Superior temporal gyrus (tissue), 1 donor: ENCODE measurements around the gene COL16A1.

Experiments used
- DNase-seq: peaks from one replicate; pipeline ENCODE4 v3.0.0-alpha.2; 2016; ENCODE audit errors: extremely low spot score

COL16A1 gene

DNA sequence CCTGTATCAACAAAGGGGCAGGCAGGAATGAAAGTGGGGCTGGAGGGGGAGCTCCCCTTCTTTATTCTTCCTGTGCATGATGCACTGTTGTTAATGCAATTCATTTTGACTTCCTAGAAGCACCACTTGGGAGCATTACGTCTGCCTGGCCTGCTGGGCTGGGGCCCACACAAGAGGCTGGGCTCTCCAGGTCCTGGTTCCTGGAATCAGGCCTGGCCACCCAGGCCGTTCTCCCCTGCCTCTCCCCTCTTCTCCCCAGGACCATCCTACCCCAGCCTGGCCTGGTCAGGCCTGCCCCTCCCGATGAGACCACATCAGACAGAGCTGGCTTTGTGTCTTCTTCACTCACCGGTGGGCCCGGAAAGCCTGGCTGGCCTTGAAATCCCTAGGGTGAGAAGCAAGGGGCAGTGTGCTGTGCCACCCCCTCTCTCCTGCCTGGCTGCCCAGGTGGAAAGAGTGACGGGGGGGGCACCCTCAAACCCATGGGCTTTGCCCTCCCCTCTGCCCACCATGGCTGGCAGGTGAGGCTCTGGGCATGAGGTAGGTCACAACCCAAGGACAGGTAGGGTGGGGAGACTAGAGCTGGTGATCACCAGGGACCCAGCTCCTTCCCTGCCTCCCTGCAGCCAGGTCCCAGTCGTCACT is 38.5 kb downstream of the COL16A1 start:
- no peak for DNase-seq

DNA sequence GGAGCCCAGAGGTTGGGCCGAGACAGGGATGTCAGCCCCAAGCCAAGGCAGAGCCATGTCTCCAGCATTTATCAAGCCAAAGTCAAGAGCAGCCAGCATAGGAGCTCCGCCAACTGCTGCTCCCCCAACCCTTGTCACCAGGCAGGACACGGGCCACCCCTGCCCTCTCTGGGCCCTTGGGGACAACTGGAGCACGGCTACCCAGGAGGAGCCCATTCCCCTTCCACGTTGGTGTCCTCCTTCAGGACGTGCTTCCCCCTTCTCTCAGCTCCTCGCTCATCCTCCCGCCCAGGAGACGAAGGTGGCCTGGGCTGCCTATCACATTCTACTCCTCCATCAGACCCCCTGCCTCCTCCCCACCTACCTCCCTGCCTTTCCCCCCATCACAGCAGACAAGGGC is 39.3 kb downstream of the COL16A1 start:
- DNase-seq, result no peak

DNA sequence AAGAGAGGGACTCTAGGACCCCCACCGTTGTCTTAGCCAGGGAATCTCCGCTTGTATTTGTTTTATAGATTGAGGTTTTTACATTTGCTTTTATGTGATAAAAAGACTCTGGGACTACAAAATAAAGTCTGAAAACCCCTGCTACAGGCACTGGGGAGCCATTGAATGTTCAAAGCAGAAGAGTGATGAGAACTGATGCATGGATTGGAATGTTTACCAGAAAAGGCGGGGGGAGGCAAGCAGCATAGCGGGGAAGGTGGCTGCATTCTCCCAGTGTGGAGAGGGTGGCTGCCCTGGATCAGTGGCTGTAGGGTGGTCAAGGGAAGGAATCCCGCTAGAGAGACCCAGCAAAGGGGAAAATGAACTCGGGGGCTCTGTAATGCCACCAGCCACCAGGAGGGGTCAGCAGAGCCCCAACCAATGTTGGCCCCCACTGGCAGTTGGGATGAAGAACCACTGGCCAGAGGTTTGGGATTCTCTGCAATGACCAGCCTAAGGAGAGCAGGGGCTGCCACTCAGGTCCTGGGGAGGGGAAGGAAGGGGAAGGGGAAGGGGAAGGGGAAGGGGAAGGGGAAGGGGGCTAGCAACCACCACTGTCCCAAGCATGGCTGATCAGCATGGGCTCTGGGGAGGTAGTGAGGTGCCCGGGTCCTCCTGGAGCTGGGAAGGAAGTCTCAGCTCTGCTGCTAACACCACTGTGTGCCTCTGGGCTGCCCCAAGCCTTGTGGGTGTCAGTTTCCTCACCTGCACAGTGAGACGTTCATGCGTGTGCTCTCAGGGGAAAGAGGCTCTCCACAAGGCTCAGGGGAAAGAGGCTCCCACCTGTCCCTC is 40.0 kb downstream of the COL16A1 start:
- DNase-seq, result peak; percentile 80

DNA sequence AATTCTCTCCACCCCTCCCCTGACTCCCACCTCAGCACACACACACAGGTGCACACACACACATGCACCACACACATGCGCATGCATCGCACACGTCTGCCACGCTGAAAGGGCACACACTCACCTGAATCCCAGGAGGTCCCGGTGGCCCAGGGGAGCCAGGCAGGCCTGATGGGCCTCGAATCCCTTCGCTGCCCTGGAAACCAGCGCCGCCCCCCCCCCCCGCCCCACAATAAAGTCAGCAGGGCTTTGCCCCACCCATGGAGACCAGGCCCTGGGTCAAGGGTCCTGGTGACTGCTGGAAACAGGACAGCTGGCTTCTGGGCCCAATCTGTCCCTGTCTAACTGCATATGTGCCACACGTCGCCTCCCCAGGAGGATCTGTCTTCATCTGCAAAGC is 41.4 kb downstream of the COL16A1 start:
- DNase-seq, result no peak

DNA sequence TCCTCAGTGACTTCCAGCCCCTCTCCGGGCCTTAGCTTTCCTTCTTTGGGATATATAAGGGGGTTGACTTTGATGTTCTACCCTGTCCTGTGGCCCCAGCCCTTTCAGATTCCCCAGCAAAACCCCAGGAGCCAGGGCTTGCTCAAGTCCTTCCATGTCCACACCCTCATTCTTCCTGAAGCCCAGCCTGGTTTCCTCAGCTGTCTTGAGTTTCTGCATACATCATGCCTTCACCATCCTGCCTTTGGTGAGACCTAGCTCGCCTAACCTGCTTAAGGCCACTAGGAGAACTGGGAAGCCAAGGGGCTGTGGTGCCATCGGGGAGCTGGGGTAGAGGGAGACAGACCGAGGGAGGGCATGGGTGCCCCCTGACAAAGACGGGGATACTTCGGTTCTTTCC is 42.0 kb downstream of the COL16A1 start:
- DNase-seq, result no peak

DNA sequence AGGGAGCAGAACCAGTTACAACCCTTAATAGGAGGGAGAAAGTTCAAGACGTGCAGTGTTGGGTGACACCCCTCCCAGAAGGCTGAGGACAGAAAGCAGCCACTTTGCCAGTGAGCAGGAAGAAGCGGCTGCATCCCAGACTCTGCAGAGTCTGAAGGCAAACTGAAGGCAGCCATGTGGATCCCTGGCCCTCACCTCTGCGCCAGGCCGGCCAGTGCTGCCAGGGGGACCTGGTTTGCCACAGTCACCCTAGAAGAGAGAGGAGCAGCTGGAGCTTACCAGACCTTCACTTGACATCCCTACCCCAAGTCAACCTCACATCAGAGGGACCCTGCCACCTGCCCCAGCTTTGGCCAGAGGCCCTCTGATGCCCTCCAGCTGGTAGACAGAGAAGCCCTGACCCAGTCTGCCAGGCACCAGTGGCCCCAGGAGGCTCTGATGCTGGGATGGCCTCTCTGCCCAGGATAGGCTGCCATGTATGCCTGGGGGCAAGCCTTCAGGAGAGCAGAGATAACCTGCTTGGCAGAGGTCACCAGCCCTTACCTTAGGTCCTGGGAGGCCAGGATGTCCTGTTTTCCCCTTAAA is 42.9 kb downstream of the COL16A1 start:
- no peak for DNase-seq

GRCh38 chr1:31659889-31660288 is 43.9 kb downstream of the COL16A1 start:
- no peak for DNase-seq

DNA sequence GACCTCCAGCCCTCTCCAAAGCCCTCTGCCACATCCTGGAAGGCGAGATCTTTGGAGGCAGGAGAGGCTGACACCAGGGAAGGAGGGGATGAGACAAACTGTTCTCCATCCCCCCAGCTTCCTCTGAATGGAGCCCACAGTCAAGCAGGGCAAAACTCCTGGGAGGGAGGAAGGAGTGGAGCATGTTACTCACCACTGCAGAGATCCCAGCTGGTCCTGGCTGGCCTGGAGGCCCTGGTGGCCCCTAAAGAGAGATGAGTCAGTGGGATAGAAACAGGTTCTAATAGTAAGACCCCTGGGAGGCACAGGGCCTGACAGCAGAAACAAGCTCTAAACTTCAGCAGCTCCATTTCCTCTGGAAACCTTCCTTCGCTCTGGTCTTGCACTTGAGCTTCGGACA is 45.1 kb downstream of the COL16A1 start:
- no peak for DNase-seq

DNA sequence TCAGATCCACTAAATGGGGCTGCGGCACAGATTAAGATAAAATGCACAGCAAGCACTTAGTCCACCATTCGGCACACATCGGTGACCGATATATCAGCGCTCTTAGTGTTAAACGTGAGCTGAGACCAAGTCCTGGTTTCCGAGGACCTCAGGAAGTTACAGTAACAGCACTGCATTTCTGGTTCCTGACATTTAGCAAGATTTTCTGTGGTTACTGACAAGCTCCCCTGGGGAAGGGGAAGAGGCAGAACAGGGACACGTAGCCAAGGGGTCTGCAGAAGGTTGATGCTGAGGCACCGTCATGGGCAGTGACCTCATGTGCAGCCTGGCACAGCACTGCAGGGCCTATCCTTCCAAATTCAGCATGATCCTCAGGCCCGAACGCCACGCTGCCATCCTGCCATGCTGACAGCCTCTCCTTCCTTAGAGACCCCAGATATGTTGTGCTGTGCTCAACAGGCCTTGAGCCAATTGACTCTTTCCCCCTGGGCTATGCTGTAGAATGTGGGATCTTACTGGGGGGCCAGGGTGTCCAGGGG is 45.8 kb downstream of the COL16A1 start:
- no peak for DNase-seq

DNA sequence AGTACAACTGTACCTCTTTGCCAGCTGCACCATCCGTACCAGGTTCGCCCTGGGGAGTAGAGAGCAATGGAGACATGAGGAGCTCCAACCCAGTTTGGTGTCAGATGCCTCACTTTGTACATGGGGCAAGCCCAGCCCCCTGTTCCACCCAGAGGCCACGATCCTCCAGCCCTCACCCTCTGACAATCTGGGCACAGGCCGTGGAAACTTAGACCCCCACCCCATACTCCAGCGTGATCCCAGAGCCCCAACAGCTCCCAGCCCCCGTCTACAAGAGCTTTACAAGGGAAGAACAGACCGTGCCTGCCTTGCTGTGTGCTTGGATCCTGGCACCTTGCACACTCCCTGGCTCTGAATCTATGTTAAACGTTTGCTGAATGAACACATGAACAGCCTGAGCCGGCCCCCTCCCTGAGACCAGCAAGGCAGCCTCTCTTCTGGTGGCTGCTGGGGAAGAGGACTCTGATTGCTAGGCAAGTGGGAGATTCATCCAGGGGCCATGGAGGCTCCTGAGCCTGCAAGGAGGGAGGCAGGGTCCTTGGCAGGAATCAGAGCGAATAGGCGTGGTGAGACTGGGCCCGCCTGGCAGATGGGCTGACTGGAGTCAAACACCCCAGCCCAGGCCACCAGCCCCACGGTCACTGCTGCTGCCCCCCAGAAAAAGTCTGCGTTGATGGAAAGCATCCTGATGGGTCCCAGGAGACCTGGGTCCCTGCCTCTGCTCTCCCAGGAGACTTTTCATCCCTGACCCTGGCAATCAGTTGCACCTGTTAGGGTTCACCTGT is 46.6 kb downstream of the COL16A1 start:
- no peak for DNase-seq

GRCh38 chr1:31655756-31656155 is 48.1 kb downstream of the COL16A1 start:
- no peak for DNase-seq

DNA sequence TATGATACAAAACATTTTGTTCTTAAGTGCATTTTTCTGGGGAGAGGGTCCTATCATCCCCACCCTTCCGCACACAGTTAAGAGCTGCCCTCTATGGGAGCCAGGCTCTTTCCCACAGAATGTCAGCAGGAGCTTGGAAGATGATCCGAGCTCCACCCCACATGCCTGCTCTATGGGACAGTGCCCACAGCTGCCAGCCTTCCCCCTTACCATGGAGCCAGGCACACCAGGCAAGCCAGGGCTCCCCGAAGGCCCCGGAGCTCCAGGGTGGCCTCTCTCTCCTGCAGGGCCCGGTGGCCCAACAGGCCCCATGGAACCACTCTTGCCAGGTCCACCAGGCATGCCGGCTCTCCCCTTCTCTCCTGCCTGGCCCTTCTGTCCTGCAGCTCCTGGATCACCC is 48.7 kb downstream of the COL16A1 start:
- no peak for DNase-seq

DNA sequence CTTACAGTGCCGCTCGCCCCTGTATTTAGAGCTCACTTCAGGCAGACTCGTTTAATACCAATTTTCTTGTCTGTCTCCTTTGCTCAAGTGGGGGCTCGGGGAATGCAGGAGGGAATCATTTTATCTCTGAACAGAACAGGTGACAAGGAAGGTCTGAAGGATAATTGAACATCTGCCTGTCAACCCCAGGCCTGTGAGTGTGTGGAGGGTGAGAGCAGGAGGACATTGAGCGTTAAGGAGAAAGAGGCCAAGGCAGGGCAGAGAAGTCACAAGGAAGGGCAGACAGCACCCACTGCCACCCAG is 49.4 kb downstream of the COL16A1 start:
- DNase-seq, result no peak

DNA sequence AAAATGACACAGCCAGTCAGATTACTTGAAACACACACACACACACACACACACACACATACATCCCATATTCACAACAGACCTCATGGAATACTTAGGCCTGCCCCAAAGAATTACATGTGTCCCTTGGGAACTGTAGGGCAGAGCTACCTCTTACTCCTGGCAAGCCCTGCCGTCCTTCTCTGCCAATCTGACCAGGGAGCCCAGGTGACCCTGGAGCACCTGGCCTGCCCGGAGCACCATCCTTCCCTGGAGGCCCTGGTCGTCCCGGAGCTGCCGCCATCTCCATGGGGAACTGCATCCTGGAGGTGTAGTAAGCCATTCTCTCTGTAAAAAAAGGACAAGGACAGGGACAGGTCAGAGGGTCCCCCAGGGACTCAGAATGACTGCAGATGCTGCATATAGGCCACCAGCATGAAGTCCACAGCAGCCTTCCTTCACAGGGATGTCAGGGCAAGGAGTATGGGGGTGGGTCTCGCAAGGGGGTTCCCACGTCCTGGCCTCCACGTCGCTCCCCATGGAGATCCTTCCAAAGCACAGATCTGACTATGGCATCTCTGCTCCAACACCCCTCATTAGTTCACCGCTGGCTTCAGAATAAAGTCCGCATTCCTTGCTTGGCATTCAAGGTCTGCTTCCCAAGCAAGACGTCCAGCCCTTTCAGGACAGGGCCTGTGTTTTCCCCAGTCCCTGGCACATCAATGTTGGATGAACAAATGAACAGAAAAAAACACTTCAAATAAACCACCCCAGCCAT is 49.9 kb downstream of the COL16A1 start:
- DNase-seq, result no peak

DNA sequence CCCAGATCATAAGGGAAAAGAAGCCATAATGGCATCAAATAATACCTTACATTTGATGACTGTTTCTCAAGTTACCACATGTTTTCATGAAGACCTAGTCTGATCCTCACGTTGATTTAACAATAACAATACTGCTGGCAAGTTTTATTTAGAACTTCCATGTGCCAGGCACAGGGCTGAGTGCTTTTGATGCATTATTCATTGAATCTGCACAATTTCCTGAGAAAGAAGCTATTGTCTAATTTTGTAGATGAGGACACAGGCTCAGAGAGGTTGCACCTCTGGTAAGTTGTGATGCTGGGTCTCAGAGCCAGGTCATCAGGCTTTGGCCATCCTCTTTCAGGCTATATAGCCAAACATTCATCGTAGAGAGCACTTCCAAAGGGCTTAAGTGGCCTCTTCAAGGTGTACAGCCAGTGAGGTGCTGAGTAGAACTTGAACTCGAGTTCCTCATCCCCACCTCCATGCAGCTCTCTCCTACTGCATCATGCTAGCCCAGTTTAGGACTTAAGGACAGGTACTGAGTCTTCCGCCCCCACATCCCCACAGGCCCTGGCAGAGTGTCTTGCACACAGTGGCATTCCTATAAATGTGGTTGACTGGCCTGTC is 50.8 kb downstream of the COL16A1 start:
- no peak for DNase-seq

DNA sequence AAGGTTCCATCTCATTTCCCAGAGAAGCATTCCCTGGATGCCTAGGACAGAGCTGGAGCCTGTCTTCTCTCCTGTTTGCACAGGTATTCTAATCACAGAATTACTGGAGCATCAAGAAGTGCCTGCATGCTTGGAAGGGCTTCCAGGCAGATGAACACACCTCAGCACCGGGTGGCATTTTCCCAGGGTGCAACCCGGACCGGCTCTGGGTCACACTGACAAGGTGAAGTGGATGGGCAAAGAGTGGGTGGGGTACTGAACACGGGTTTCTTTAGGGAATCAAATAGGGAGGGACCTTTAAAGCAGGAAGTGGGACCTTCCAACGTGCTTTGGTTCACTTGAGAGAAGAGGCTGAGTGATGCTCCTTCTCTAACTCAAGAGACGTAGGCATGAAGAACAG is 52.1 kb downstream of the COL16A1 start:
- DNase-seq, result no peak

- DNase-seq, result no peak
Measured at GRCh38 chr1:31651089-31651420, 52.8 kb downstream of the COL16A1 start.

DNA sequence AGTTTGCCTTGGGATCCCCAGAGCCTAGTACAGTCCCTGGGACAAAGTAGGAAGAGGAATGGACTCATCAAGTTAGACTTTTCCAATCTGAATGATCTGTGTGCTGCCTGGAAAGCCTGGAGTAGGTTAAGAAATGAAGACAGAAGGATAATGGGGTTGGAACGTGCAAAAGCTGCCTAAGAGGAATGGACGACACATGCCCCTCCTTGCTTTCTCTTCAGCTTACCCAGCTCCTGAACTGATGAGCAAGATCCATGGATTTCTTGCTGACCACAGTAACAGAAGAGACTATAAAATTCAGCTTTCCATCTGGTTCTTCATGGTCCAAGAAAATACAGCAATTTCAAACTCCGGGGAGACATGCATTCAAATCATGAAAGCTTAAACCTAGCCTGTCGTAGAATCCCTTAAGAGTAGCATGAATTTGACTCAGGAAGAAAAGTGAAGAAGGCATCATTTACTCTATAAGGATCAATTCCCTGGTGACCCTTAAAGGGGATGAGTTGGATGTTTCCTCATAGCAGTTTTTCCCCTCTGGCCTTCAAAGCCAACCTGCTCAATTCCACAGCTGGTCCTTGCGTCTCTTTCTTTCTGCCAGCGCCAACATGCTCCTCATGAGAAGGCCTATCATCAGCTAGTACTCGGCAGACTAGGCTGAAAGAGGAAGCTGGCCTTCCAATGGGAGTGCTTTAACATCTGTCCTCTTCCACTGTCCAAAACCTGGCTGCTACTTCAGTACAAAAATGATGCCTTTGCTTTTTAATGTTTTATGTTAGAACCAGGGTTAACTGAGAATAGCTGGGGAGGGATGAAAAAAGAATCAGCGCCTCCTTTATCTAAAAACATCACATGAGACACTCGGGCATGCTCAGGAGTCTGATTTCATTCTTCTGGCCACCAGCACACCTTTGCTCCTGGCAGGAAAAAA is 53.4 kb downstream of the COL16A1 start:
- no peak for DNase-seq

- DNase-seq, result no peak
Measured at GRCh38 chr1:31648641-31649357, 55.0 kb downstream of the COL16A1 start.
